Measurements from ENCODE around the gene CYP4V2.

The CYP4V2 gene

DNA sequence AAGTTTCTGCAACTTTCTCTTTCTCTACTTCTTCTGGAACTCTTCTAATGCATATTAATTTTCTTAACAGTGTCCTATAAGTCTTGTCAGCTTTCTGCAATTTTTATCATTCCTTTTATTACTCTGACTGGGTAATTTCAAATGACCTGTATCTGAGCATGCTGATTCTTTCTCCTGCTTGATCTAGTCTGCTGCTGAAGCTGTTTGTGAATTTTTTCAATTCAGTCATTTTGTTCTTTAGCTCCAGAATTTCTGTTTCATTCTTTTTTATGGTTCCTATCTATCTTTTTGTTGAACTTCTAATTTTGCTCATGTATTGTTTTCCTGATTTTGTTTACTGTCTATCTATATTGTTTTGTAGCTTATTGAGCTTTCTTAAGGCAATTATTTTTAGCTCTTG is 34.5 kb downstream of the CYP4V2 start:
- no peak overlapping the region for H3K4me3 ChIP-seq (ENCODE audit: control insufficient read depth, low read depth, low read length)
- TF ChIP-seq, protein P1, sequence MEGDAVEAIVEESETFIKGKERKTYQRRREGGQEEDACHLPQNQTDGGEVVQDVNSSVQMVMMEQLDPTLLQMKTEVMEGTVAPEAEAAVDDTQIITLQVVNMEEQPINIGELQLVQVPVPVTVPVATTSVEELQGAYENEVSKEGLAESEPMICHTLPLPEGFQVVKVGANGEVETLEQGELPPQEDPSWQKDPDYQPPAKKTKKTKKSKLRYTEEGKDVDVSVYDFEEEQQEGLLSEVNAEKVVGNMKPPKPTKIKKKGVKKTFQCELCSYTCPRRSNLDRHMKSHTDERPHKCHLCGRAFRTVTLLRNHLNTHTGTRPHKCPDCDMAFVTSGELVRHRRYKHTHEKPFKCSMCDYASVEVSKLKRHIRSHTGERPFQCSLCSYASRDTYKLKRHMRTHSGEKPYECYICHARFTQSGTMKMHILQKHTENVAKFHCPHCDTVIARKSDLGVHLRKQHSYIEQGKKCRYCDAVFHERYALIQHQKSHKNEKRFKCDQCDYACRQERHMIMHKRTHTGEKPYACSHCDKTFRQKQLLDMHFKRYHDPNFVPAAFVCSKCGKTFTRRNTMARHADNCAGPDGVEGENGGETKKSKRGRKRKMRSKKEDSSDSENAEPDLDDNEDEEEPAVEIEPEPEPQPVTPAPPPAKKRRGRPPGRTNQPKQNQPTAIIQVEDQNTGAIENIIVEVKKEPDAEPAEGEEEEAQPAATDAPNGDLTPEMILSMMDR (IDR thresholded peaks at IDR 0.05; ENCODE audit: control insufficient read depth, insufficient read depth, low read depth, low read length, missing control alignments) = no peak
- no peak for DNase-seq (ENCODE audit: low read depth)

DNA sequence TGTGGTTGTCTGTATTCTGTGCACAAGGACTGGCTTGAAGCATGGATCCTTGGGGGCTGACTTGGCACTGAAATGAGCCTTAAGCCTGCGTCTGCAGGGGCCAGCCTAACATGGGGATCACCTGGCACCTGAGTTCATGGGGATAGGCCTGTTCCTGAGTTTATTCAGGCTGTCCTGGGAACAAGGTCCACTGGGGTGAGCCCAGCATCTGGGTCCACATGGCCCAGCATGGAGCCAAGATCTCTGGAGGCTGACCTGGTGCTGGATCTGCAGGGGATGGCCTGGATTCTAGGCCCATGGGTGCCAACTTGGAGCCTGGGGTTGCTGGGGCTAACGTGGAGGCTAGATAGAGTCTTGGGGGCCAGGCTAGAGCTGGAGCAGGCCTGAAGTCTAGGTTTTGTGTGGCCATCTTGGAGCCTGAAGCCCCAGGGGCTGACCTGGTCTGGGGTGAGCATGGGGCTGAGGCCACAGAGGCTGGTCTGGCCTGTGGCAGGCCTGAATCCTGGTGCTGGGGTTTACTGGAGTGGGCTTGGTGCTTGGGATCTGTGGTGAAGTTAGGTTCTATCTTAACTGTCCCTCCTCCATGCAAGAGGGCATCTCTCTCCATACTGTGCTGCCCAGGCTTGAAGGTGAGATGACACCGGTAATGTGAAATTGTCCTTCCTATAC is 35.3 kb downstream of the CYP4V2 start:
- TF ChIP-seq, protein P1 (IDR thresholded peaks at IDR 0.05; ENCODE audit: control insufficient read depth, insufficient read depth, low read depth, low read length, missing control alignments) = no peak
- no peak for DNase-seq (ENCODE audit: low read depth)
- no peak overlapping the region for H3K4me3 ChIP-seq (ENCODE audit: control insufficient read depth, low read depth, low read length)

DNA sequence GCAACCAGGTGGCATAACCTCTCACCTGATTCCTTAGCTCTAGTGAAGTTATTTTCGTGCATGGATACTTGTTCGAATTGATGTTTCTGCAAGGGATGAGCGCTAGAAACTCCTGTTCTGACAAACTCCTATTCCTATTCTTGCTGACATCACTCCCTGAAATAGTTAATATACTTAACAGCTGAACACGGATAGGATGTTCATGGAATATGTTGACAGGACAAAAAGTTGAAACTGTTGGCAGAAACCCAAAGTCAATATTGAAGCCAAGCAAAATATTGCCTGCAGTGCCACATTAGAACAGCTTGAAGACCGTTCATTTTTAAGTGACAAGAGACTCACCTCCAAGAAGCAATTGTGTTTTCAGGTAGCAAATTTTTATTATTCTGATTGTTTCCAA is 35.9 kb downstream of the CYP4V2 start, which contains the start of gene KLKB1:
Gene KLKB1 (plus strand): TSS at position 287 of the 400 bp plus-strand sequence. CDS start 689 bp downstream, outside the sequence.
- no peak within 1 kb of the TSS for H3K4me3 ChIP-seq (ENCODE audit: control insufficient read depth, low read depth, low read length)
- TF ChIP-seq, protein P1 (IDR thresholded peaks at IDR 0.05; ENCODE audit: control insufficient read depth, insufficient read depth, low read depth, low read length, missing control alignments) = no peak
- no peak for DNase-seq (ENCODE audit: low read depth)

DNA sequence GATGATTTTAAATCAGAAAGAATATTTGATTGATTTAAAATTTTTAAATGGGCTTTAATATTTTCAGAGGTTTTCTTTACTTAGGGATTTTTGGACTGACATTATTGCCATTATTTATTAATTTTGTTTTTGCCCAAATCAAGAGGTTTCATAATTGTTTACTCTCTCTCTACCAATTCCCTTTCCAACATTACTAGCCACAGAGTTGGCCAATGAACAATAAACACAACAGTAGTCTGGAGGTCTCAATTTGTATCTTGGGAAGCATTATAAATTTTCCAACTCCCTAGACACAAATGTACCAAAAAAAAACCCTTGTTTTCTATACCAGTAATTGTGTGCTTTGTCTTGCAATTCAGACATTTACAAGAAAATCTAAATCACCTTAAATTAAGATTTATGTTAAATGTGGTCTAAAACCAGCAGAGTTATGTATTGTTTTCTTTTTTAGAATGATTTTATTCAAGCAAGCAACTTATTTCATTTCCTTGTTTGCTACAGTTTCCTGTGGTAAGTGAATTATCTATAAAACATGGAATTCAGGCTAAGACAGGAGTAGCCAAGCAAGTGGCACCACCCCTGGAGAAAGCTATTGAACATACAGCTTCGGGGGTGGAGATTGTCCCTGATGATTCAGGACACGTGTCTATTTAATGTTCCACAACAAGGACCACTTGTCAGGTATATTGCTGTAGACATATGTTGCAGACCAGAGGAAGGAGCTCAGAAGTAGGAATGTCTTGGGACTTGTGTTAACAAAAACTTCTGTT is 36.6 kb downstream of the CYP4V2 start:
- TF ChIP-seq, protein P1 (IDR thresholded peaks at IDR 0.05; ENCODE audit: control insufficient read depth, insufficient read depth, low read depth, low read length, missing control alignments) = no peak
- no peak overlapping the region for H3K4me3 ChIP-seq (ENCODE audit: control insufficient read depth, low read depth, low read length)
- no peak for DNase-seq (ENCODE audit: low read depth)

DNA sequence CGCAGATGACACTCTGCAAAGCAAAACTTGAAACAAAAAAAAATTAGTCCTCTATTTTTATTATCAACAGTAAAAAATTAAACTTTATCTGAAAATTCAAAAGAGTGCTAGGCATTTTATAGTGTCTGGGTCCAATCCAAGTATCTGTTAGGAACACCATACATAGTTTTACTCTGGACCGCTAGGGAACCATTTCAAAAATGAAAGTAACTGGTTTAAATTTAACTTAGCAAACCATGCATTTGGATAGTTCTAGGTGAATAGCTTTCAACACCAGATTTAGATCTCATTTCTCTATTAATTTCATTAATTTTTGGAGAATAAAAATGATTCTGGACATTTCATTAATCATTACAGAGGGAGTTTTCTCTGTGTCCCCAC is 37.1 kb downstream of the CYP4V2 start:
- H3K4me3 ChIP-seq (ENCODE audit: control insufficient read depth, low read depth, low read length) = no peak overlapping the region
- TF ChIP-seq, protein P1 (IDR thresholded peaks at IDR 0.05; ENCODE audit: control insufficient read depth, insufficient read depth, low read depth, low read length, missing control alignments) = no peak
- no peak for DNase-seq (ENCODE audit: low read depth)

DNA sequence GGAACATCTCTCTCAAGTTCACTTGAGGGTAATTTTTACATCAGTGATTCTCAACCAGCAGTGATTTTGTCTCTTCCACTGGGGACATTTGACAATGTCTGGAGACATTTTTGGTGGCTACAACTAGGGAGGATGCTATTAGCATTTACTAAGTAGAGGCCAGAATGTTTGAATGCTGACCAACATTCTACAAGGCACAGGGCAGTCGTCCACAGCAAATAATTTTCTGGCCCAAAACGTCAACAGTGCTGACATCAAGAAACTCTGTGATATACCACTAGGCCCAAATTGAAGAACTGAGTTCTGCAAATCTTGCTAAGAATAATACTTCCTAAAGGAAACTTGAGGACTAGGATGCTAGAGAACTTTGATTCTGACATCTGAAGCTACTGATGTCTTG is 43.0 kb downstream of the CYP4V2 start:
- TF ChIP-seq, protein P1 (IDR thresholded peaks at IDR 0.05; ENCODE audit: control insufficient read depth, insufficient read depth, low read depth, low read length, missing control alignments) = no peak
- H3K4me3 ChIP-seq (ENCODE audit: control insufficient read depth, low read depth, low read length) = no peak overlapping the region
- DNase-seq (ENCODE audit: low read depth) = no peak

Measured in AG09309 (cell line).